G401.6 (cell line): ENCODE results near the gene VPS45.

Source experiments
- FAIRE-seq: peaks from 2 replicates; lab custom pipeline; 2012; peaks lifted over from hg19 to GRCh38; lab: Jason Lieb, UNC

The VPS45 gene

DNA sequence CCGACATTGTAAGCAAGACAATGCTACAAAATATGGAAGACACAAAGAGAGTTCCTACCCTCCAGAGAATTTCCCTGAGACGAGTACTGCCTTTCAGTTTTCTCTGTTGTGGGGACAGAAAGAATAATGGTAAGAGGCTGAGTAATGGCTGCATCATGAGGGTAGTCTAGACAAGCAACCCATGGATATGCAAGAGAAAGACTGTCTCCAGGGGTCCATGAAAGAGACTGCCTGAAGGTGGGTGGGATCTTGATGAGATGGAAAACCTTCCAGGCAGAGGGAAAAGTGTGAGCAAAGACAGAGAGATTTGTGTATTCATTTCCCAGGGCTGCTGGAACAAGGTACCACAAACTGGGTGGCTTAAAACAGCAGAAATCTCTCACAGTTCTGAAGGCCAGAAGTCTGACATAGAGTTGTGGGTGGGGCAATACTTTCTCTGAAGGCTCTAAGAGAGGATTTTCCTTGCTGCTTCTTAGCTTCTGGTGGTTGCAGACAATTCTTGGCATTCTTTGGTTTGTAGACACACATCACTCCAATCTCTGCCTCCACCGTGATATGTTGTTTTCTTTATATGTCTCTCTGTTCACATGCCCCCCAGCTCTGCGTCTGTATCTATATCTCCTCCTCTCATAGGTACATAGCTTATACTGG lies 126.9 kb downstream of the VPS45 start:
- FAIRE-seq: no peak
